CD4-positive, alpha-beta T cell treated with Interleukin-15 for 1 hour (primary cell): ENCODE measurements around the gene WDR37.
"Not testable (repeated sequence)": the region's sequence is repeated elsewhere in the genome, so short reads cannot be mapped to it uniquely, and the experiment has no call there.

ENCODE experiments used
- DNase-seq: peaks from one replicate; pipeline ENCODE4 v3.0.0-alpha.2; 2020

The WDR37 gene

GRCh38 chr10:1056326-1057105 is at the start of gene WDR37:
Gene WDR37 (plus strand): TSS chr10:1056385. CDS start chr10:1072156, 15,771 bp downstream.
- DNase-seq: peak; percentile 87

GRCh38 chr10:1006573-1006972 is 49.6 kb upstream of the WDR37 start:
- no peak for DNase-seq

- no peak for DNase-seq
Observed at GRCh38 chr10:1007583-1007982, 48.6 kb upstream of the WDR37 start.

- no peak for DNase-seq
Observed at GRCh38 chr10:1009071-1009494, 47.1 kb upstream of the WDR37 start.

GRCh38 chr10:1009947-1010346 is 46.2 kb upstream of the WDR37 start:
- DNase-seq: not testable (repeated sequence)

- DNase-seq: no peak
Observed at GRCh38 chr10:1010703-1011102, 45.5 kb upstream of the WDR37 start.

- no peak for DNase-seq
Observed at GRCh38 chr10:1011696-1012095, 44.5 kb upstream of the WDR37 start.

GRCh38 chr10:1015688-1016087 is 40.5 kb upstream of the WDR37 start:
- DNase-seq: no peak

- DNase-seq: no peak
Observed at GRCh38 chr10:1019362-1019761, 36.8 kb upstream of the WDR37 start.

- DNase-seq: no peak
Observed at GRCh38 chr10:1020460-1020859, 35.7 kb upstream of the WDR37 start.

GRCh38 chr10:1020958-1021357 is 35.2 kb upstream of the WDR37 start:
- DNase-seq: no peak

GRCh38 chr10:1022413-1022812 is 33.8 kb upstream of the WDR37 start:
- DNase-seq: no peak

- DNase-seq: no peak
Observed at GRCh38 chr10:1024103-1024502, 32.1 kb upstream of the WDR37 start.

GRCh38 chr10:1025683-1026082 is 30.5 kb upstream of the WDR37 start, which contains the start of gene IDI2:
Gene IDI2 (minus strand): TSS chr10:1025859. CDS start chr10:1024723, 1,136 bp downstream.
- DNase-seq: no peak

GRCh38 chr10:1026578-1026977 is 29.6 kb upstream of the WDR37 start:
- DNase-seq: no peak

GRCh38 chr10:1029838-1030237 is 26.3 kb upstream of the WDR37 start:
- no peak for DNase-seq

GRCh38 chr10:1033601-1034000 is 22.6 kb upstream of the WDR37 start:
- no peak for DNase-seq

- no peak for DNase-seq
Observed at GRCh38 chr10:1034758-1035157, 21.4 kb upstream of the WDR37 start.

GRCh38 chr10:1035201-1035600 is 21.0 kb upstream of the WDR37 start:
- no peak for DNase-seq

- no peak for DNase-seq
Observed at GRCh38 chr10:1036341-1036791, 19.8 kb upstream of the WDR37 start.

- no peak for DNase-seq
Observed at GRCh38 chr10:1037098-1037497, 19.1 kb upstream of the WDR37 start.

- not testable (repeated sequence) for DNase-seq
Observed at GRCh38 chr10:1038769-1039168, 17.4 kb upstream of the WDR37 start.

- DNase-seq: no peak
Observed at GRCh38 chr10:1040133-1040532, 16.1 kb upstream of the WDR37 start.

- DNase-seq: no peak
Observed at GRCh38 chr10:1041514-1041913, 14.7 kb upstream of the WDR37 start.

- peak; percentile 59 for DNase-seq
Observed at GRCh38 chr10:1043532-1043995, 12.6 kb upstream of the WDR37 start.
